Bronchial epithelial cell (primary cell): ENCODE data around the gene ARHGAP10. TPM values are rescaled to one million over a fixed set of nuclear protein-coding genes. Genes with fewer than 3 reads are reported as not detected.

Source experiments
- DNase-seq: peaks from one replicate; pipeline ENCODE4 v3.0.0-alpha.2; 2010; ENCODE audit warnings: low read depth
- FAIRE-seq: peaks from 2 replicates; lab custom pipeline; 2011; peaks lifted over from hg19 to GRCh38; lab: Jason Lieb, UNC
- H3K27me3 ChIP-seq: 2 replicates; pipeline ENCODE4 v1.5.1; 2011; ENCODE audit warnings: low read length; ENCODE audit not compliant: control insufficient read depth, insufficient read depth
- H3K36me3 ChIP-seq: 2 replicates; pipeline ENCODE4 v1.5.1; 2011; ENCODE audit warnings: low read length; ENCODE audit not compliant: control insufficient read depth, insufficient read depth
- H3K4me3 ChIP-seq: 2 replicates; pipeline ENCODE4 v1.5.1; 2011; ENCODE audit warnings: mild to moderate bottlenecking, low read depth, low read length, control low read depth
- CTCF ChIP-seq: IDR thresholded peaks from 2 replicates; pipeline ENCODE4 v1.5.1; 2011; ENCODE audit warnings: mild to moderate bottlenecking, moderate library complexity, low read length, control low read depth, inconsistent platforms; ENCODE audit not compliant: insufficient read depth, severe bottlenecking
- total RNA-seq: library from RNA; depleted of rRNA; stranded (reverse); fragments of >200 nt; gene quantifications from 2 replicates; pipeline ENCODE4 v1.2.1, GENCODE V29; 2014

Gene ARHGAP10
- total RNA-seq, 1 donor from 2014 or later, result 8.4 TPM

DNA sequence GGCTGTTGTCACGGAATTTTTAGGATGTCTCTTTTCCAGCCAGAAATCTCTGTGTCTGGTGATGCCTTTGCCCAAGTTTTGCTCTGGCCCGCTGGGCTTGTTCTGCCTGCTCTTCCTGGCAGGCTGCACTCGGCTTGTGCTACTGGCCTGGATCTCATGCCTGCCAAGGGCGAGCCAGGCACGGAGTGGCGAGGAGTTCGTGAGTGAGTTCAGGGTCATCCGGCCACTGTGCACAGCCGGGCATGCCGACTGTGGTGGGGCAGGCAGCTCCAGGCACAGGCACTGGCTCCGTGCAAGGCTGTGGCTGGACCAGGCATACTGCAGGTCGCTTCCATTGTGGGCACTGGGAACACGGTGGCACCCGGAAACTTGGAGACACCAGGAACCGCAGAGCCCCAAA is 129.1 kb downstream of the ARHGAP10 start:
- Histone ChIP-seq H3K36me3 (peaks cover 3% of the 10 kb centered on the region), H3K27me3 (no peaks in the 10 kb centered on the region), H3K4me3 (no peak overlapping the region)
- FAIRE-seq (no peak), DNase-seq (no peak)
- TF ChIP-seq CTCF, result no peak

DNA sequence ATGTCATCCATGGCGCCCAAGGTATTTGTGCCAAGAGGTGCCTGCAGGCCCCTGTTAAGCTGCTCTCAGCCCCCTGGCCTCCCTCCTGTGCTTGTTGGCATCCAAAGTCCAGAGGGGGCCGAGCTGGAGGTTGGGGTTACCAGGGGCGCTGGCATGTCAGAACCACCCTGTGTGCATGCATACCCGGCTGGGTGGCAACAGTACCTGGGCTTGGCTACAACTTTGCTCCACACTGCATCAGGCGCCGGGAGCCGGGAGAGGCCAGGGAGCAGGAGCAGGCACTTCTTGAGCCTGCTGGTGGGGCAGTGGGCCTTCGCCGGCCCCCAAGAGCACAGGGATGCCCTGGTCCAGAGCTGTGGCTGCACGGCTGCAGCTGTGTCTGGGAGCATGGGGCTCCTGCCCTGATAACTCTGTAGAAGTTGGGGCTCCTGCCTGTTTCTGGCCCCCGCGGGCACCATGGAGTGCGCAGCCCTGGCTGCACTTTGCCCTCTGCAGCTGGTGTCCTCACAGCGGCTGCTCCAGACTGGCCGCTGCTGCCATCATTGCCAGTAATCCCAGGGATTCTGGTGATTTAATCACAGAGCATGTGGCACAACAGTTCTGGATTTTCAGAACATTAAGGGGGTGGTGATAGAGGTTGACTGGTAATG is 130.3 kb downstream of the ARHGAP10 start:
- DNase-seq (no peak), FAIRE-seq (no peak)
- TF ChIP-seq CTCF, result no peak
- no peaks in the 10 kb centered on the region for H3K27me3 ChIP-seq
- no peak overlapping the region for H3K4me3 ChIP-seq
- H3K36me3 ChIP-seq, result peaks cover 3% of the 10 kb centered on the region

DNA sequence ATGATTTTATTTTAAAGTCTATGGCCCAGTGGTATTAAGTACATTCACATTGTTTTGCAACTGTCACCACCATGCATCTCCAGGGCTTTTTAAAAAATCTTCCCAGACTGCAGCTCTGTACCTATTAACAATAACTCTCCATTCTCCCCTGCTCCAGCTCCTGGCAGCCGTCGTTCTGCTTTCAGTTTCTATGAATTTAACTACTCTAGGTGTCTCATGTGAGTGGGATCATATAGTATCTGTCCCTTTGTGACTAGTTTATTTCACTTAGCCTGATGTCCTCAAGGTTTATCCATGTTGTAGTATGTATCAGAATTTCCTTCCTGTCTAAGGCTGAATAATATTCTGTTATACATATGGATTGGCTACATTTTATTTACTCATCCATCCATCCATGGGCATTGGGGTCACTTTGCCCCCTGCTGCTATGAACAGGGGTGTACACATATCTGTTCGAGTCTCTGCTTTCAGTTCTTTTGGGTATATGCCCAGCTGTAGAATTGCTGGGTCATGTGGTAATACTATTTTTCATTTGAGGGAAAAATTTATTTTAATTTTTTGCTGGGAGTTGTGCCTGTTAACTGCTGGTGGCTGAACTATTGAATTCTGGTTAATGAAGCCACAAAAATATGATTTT is 131.3 kb downstream of the ARHGAP10 start:
- FAIRE-seq, result no peak
- no peak for TF ChIP-seq CTCF
- Histone ChIP-seq H3K27me3 (no peaks in the 10 kb centered on the region), H3K36me3 (peaks cover 4% of the 10 kb centered on the region), H3K4me3 (no peak overlapping the region)
- DNase-seq, result no peak

DNA sequence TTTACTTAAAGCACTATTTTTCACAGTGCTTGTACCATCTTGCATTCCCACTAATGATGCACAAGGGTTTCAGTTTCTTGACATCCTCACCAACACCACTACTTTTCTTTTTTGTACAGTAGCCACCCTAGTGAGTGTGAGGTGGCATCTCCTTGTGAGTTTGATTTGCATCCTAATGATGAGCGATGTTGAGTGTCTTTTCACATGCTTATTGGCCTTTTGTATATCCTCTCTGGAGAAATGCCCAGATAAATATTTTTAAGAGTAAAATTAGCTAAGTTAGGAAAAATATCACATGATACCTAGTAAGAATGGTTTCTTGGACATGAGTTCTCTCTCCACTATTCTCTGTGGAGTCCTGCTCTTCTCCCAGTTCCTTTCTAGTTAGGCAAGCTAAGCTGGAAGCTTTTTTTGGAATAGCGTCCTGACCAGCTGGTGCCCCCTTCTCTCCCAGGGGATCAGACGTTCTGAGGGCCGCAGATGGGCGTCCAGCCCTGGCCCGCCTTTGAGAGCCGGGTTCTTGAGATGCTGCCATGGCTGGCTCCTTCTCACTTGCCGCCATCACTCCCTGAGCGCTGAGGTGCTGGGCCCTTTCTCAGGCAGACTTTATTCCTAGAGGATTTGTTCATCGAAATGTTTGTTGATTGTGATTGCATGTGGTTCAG is 132.1 kb downstream of the ARHGAP10 start:
- H3K27me3 ChIP-seq, result no peaks in the 10 kb centered on the region
- no peak for TF ChIP-seq CTCF
- DNase-seq, result no peak
- no peak for FAIRE-seq
- peaks cover 5% of the 10 kb centered on the region for H3K36me3 ChIP-seq
- no peak overlapping the region for H3K4me3 ChIP-seq

DNA sequence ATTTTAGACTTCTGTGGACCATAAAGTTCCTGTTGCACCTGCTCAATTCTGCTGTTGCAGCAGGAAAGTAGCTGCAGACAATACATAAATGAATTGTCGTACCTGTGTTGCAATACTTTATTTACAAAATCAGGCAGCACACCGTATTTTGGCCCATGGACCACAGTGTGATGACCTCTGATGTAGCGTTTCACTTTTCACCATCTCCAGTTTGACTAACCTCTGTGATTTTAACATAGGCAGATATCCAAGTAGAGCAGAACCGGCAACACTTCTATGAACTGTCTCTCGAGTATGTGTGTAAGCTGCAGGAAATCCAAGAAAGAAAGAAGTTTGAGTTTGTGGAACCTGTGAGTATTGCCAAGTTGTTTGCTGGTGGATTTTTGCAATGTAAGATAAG is 132.7 kb downstream of the ARHGAP10 start:
- Histone ChIP-seq H3K27me3 (no peaks in the 10 kb centered on the region), H3K36me3 (peaks cover 5% of the 10 kb centered on the region), H3K4me3 (no peak overlapping the region)
- TF ChIP-seq CTCF, result no peak
- DNase-seq (no peak), FAIRE-seq (no peak)
